Left colon (tissue), 2 donors: ENCODE data around the gene ZFYVE1. TPM values are rescaled to one million over a fixed set of nuclear protein-coding genes. Genes with fewer than 3 reads are reported as not detected.
"Not testable (repeated sequence)": the region's sequence is repeated elsewhere in the genome, so short reads cannot be mapped to it uniquely, and the experiment has no call there.

Experiments
- ATAC-seq: fragments of 200-7000 bp; cut with Tn5 transposase; one replicate; pipeline ENCODE4 v1.9.1; 2020; ENCODE audit warnings: mild to moderate bottlenecking, moderate library complexity
- DNase-seq, 2 donors: peaks; one replicate each; pipeline ENCODE4 v3.0.0-alpha.2; 2020
- intact Hi-C, 2 donors: fragments of 100-400 bp; cut with DNase I in 1 of 2; cut with micrococcal nuclease in 1 of 2; formaldehyde crosslinking; loops; one replicate each; pipeline versions ENCODE4 v1.11.2 to v1.14.0; 2022; cut with DNase I, micrococcal nuclease
- total RNA-seq, 2 donors: library from RNA; stranded (reverse); fragmentation: NEBNext Ultra II Directional; extraction: Animal tissue kit (Norgen Biotek cat#: 25700); gene quantifications; one replicate each; pipeline ENCODE4 v1.2.1, GENCODE V29; 2021
- donor health status: DM: no; HTN: no; CAD: no.
- donor health status: DM: yes; HTN: yes; CAD: no.

Gene ZFYVE1
- total RNA-seq, 2 donors from 2014 or later = 13.4 to 19.9 TPM

GRCh38 chr14:72962829-72963312, 64.0 kb downstream of the ZFYVE1 start:
- intact Hi-C loops = no loop called here
- DNase-seq (peak in 1 of 2 donors; percentile 19), ATAC-seq (peak; percentile 77)

GRCh38 chr14:72962336-72962754, 64.6 kb downstream of the ZFYVE1 start:
- ATAC-seq = peak; percentile 23
- intact Hi-C loops = not testable (repeated sequence)
- DNase-seq = peak in 1 of 2 donors; percentile 52

- intact Hi-C loops = no loop called here
- no peak for ATAC-seq
- DNase-seq = no peak
These were observed 65.1 kb downstream of the ZFYVE1 start for GRCh38 chr14:72961579-72962335.

GRCh38 chr14:72961016-72961415, 65.9 kb downstream of the ZFYVE1 start:
- ATAC-seq, intact Hi-C loops, DNase-seq: not testable (repeated sequence)

GRCh38 chr14:72958548-72958947, 68.4 kb downstream of the ZFYVE1 start:
- ATAC-seq = no peak
- intact Hi-C loops = no loop called here
- DNase-seq = no peak

GRCh38 chr14:72957213-72957612, 69.7 kb downstream of the ZFYVE1 start:
- DNase-seq (no peak), ATAC-seq (no peak)
- intact Hi-C loops = no loop called here

GRCh38 chr14:72956741-72957140, 70.2 kb downstream of the ZFYVE1 start:
- intact Hi-C loops, ATAC-seq, DNase-seq: not testable (repeated sequence)

GRCh38 chr14:72952171-72952570, 74.7 kb downstream of the ZFYVE1 start:
- intact Hi-C loops = no loop called here
- ATAC-seq (no peak), DNase-seq (no peak)

GRCh38 chr14:72948481-72949138, 78.3 kb downstream of the ZFYVE1 start:
- intact Hi-C loops = loop anchor here in 1 of 2 donors (2.0 kb wide), 1 partner anchor 432 kb away; no protein-coding TSS in a partner anchor
- ATAC-seq (peak; percentile 69), DNase-seq (peak in 1 of 2 donors; percentile 85)

- intact Hi-C loops = loop anchor here in 1 of 2 donors (2.0 kb wide), 1 partner anchor 431 kb away; no protein-coding TSS in a partner anchor
- ATAC-seq = no peak
- DNase-seq = no peak
These were observed 79.3 kb downstream of the ZFYVE1 start for GRCh38 chr14:72947366-72948160.

GRCh38 chr14:72946491-72946890, 80.4 kb downstream of the ZFYVE1 start:
- intact Hi-C loops = no loop called here
- no peak for ATAC-seq
- no peak for DNase-seq

GRCh38 chr14:72945356-72946027, 81.4 kb downstream of the ZFYVE1 start:
- intact Hi-C loops = no loop called here
- DNase-seq (no peak), ATAC-seq (no peak)

GRCh38 chr14:72943876-72944430, 83.0 kb downstream of the ZFYVE1 start:
- no peak for DNase-seq
- intact Hi-C loops = no loop called here
- ATAC-seq = no peak

GRCh38 chr14:72942934-72943333, 84.0 kb downstream of the ZFYVE1 start:
- intact Hi-C loops = no loop called here
- DNase-seq = no peak
- ATAC-seq = no peak

GRCh38 chr14:72941286-72941985, 85.5 kb downstream of the ZFYVE1 start:
- DNase-seq (no peak), ATAC-seq (no peak)
- intact Hi-C loops = no loop called here

GRCh38 chr14:72939630-72940029, 87.3 kb downstream of the ZFYVE1 start:
- ATAC-seq (no peak), DNase-seq (no peak)
- intact Hi-C loops = no loop called here

- intact Hi-C loops = no loop called here
- no peak for DNase-seq
- no peak for ATAC-seq
These were observed 94.0 kb downstream of the ZFYVE1 start for GRCh38 chr14:72932893-72933292.
